Measurements from ENCODE around the gene PPP2R2C.

DNA sequence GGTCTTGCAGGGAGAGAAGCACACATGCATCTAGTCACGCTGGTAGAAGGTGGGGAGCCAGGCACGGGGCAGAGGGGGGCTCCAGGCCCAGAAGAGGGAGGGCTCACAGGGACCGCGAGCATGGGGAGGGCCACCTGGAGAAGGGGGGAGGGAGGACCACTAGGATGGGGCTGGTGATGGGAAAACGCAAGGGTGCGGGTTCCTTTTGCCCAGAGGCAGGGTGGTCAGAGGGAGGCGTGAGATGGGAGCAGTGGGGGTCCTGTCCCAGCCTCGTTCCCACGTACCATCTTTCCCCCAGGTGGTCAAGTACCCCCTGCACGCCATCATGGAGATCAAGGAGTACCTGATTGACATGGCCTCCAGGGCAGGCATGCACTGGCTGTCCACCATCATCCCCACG lies 172.1 kb downstream of the PPP2R2C start:
- TF ChIP-seq, protein P1, sequence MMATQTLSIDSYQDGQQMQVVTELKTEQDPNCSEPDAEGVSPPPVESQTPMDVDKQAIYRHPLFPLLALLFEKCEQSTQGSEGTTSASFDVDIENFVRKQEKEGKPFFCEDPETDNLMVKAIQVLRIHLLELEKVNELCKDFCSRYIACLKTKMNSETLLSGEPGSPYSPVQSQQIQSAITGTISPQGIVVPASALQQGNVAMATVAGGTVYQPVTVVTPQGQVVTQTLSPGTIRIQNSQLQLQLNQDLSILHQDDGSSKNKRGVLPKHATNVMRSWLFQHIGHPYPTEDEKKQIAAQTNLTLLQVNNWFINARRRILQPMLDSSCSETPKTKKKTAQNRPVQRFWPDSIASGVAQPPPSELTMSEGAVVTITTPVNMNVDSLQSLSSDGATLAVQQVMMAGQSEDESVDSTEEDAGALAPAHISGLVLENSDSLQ (IDR thresholded peaks at IDR 0.05) = no peak
- TF ChIP-seq BHLHE40 (IDR thresholded peaks at IDR 0.05; ENCODE audit: borderline replicate concordance) = no peak
- no peak for TF ChIP-seq SP1 (IDR thresholded peaks at IDR 0.05)
- TF ChIP-seq LEF1 (IDR thresholded peaks at IDR 0.05; ENCODE audit: borderline replicate concordance) = no peak
- no peak for TF ChIP-seq ZNF384 (IDR thresholded peaks at IDR 0.05)
- TF ChIP-seq ARNT (IDR thresholded peaks at IDR 0.05) = no peak
- TF ChIP-seq FOXA1 (IDR thresholded peaks at IDR 0.05) = no peak
- TF ChIP-seq FOXM1 (IDR thresholded peaks at IDR 0.05; ENCODE audit: borderline replicate concordance) = no peak
- no peak for TF ChIP-seq SUZ12 (IDR thresholded peaks at IDR 0.05)

All from HEK293T (cell line).